OCI-LY7 (cell line): ENCODE results near the gene SERPINE1.

ENCODE experiments used
- CTCF ChIP-seq: fragments of 200-600 bp; sonication (generic); conservative IDR thresholded peaks from 2 replicates; pipeline ENCODE4 v1.5.1; 2014; ENCODE audit warnings: mild to moderate bottlenecking, antibody characterized with exemption, low read length, moderate library complexity, mixed read lengths
- EZH2phosphoT487 ChIP-seq: fragments of 200-600 bp; sonication (generic); IDR thresholded peaks from 2 replicates; pipeline ENCODE4 v1.6.1; 2018; ENCODE audit warnings: low read depth, borderline replicate concordance, mild to moderate bottlenecking, mixed run types, antibody characterized with exemption, low read length, moderate library complexity, mixed read lengths

GRCh38 chr7:101165075-101165957 lies 38.4 kb downstream of the SERPINE1 start, which contains the start of gene VGF:
- TF ChIP-seq CTCF (no peak), EZH2phosphoT487 (no peak)
